K562 (cell line): Measurements from ENCODE around the gene SAXO1. TPM values are rescaled to one million over a fixed set of nuclear protein-coding genes. Genes with fewer than 3 reads are reported as not detected.

ENCODE experiments used
- ATAC-seq: fragments of 200-7000 bp; cut with Tn5 transposase; 3 replicates; pipeline ENCODE4 v1.9.1; 2020; ENCODE audit warnings: moderate library complexity
- BruUV-seq: library from RNA; stranded (reverse); fragments of 400-500 nt; replicated peaks from 2 replicates; lab custom pipeline; 2021; lab: Mats Ljungman, UMichigan
- CTCF ChIA-PET: fragments of 300-600 bp; formaldehyde crosslinking; extraction: SDS; loops from one replicate; lab custom pipeline; 2021; ENCODE audit warnings: low intra/inter-chr PET ratio; lab: Yijun Ruan, JAX
- POLR2A ChIA-PET: fragments of 300-600, 350-650 bp; sonication (Branson Sonifier 250); formaldehyde crosslinking; extraction: SDS; loops from one replicate; lab custom pipeline; 2021; ENCODE audit warnings: antibody characterized with exemption, inconsistent platforms; lab: Yijun Ruan, JAX
- DNase-seq, 4 experiments: peaks; one replicate each; pipeline versions ENCODE4 v3.0.0 to v3.0.0-alpha.2; 2011 to 2018; ENCODE audit warnings: low spot score in 3 of 4, mixed read lengths in 3 of 4; ENCODE audit errors: extremely low read depth in 1 of 4
- FAIRE-seq: peaks from 2 replicates; lab custom pipeline; 2011; peaks lifted over from hg19 to GRCh38; lab: Jason Lieb, UNC
- H2AFZ ChIP-seq: 2 replicates; pipeline ENCODE4 v1.6.0; 2011; ENCODE audit warnings: low read depth, low read length, control low read depth, inconsistent platforms
- H3K27ac ChIP-seq: fragments of 200-600 bp; 3 replicates; pipeline ENCODE4 v1.8.0; 2011; ENCODE audit warnings: low read depth, mild to moderate bottlenecking, control low read depth, inconsistent platforms, low read length, moderate library complexity, mixed read lengths; ENCODE audit errors: extremely low read depth
- H3K27me3 ChIP-seq, 2 experiments: fragments of 300-600 bp in 1 of 2; 2 replicates in 1 of 2; 3 replicates in 1 of 2; pipeline versions ENCODE4 v1.6.0 to v1.8.0; 2011; ENCODE audit warnings: inconsistent platforms in 2 of 2, low read length in 2 of 2, mild to moderate bottlenecking in 1 of 2, mixed read lengths in 1 of 2, moderate library complexity in 1 of 2; ENCODE audit not compliant: control insufficient read depth in 2 of 2, insufficient read depth in 2 of 2
- H3K36me3 ChIP-seq: fragments of 300-600 bp; 3 replicates; pipeline ENCODE4 v1.8.0; 2011; ENCODE audit warnings: mild to moderate bottlenecking, low read length, inconsistent platforms; ENCODE audit not compliant: control insufficient read depth, insufficient read depth
- H3K4me1 ChIP-seq, 2 experiments: fragments of 200-600 bp in 1 of 2; replicated peaks in 1 of 2; 2 replicates in 1 of 2; 3 replicates in 1 of 2; pipeline versions ENCODE4 v1.5.1 to v1.8.0; 2011; ENCODE audit warnings: inconsistent platforms in 2 of 2, low read length in 2 of 2, mild to moderate bottlenecking in 1 of 2, mixed read lengths in 1 of 2, moderate library complexity in 1 of 2; ENCODE audit not compliant: control insufficient read depth in 2 of 2, insufficient read depth in 2 of 2
- H3K4me2 ChIP-seq: 2 replicates; pipeline ENCODE4 v1.6.1; 2011; ENCODE audit warnings: low read length, control low read depth, inconsistent platforms, mixed read lengths; ENCODE audit not compliant: insufficient read depth
- H3K4me3 ChIP-seq: fragments of 200-600 bp; sonication (generic), shearing (Covaris generic); 2 replicates; pipeline ENCODE4 v1.5.1; 2016; ENCODE audit warnings: control low read depth, inconsistent platforms
- H3K79me2 ChIP-seq: fragments of 200-600 bp; 3 replicates; pipeline ENCODE4 v1.8.0; 2011; ENCODE audit warnings: low read length, inconsistent platforms; ENCODE audit not compliant: control insufficient read depth, insufficient read depth
- H3K9ac ChIP-seq, 2 experiments: 2 replicates each; pipeline versions ENCODE4 v1.6.0 to v1.6.1; 2011; ENCODE audit warnings: low read depth in 2 of 2, low read length in 2 of 2, control low read depth in 1 of 2, inconsistent platforms in 1 of 2, mild to moderate bottlenecking in 1 of 2, mixed read lengths in 1 of 2; ENCODE audit not compliant: insufficient read depth in 1 of 2
- H3K9me1 ChIP-seq: one replicate; pipeline ENCODE4 v1.6.0; 2011; ENCODE audit warnings: inconsistent platforms, mild to moderate bottlenecking, low read length, moderate library complexity; ENCODE audit not compliant: control insufficient read depth, insufficient read depth
- H3K9me3 ChIP-seq: replicated peaks from 2 replicates; pipeline ENCODE4 v1.5.1; 2011; ENCODE audit warnings: low read depth, low read length, inconsistent platforms; ENCODE audit not compliant: control insufficient read depth, insufficient read depth
- H4K20me1 ChIP-seq: replicated peaks from 2 replicates; pipeline ENCODE4 v1.6.1; 2011; ENCODE audit warnings: low read length, inconsistent platforms, mixed read lengths; ENCODE audit not compliant: control insufficient read depth, insufficient read depth
- RBM34 ChIP-seq: fragments of 200-400 bp; formaldehyde crosslinking; IDR thresholded peaks from 2 replicates; pipeline ENCODE4 v1.6.1; 2018; ENCODE audit warnings: low read length, borderline replicate concordance; ENCODE audit not compliant: insufficient read depth
- ZBTB17 ChIP-seq: fragments of 450-650 bp; formaldehyde crosslinking; IDR thresholded peaks from 2 replicates; pipeline ENCODE4 v1.4.0; 2020; ENCODE audit warnings: mild to moderate bottlenecking
- ZNF507 ChIP-seq: conservative IDR thresholded peaks from 2 replicates; pipeline ENCODE4 v1.6.1; 2017; ENCODE audit warnings: missing genetic modification characterization, missing compliant biosample characterization
- WGBS: fragments of 100-300 bp; shearing (Covaris generic); methylation state at CpG from one replicate; pipeline ENCODE4 v1.1.6; 2016; ENCODE audit warnings: low coverage, mixed read lengths; ENCODE audit not compliant: insufficient coverage; ENCODE audit errors: missing lambda C conversion rate; 5-methylcytosine and 5-hydroxymethylcytosine counted together
- in situ Hi-C: fragments of 300-500 bp; cut with MboI; formaldehyde crosslinking; loops from 4 replicates; pipeline ENCODE4 v1.15.0; 2018; ENCODE audit warnings: inconsistent platforms, mixed read lengths
- intact Hi-C: fragments of 100-400 bp; cut with micrococcal nuclease; formaldehyde crosslinking; loops from 2 replicates; pipeline ENCODE4 v1.14.2; 2022
- polyA plus RNA-seq, 8 experiments: library from polyadenylated mRNA; depleted of rRNA in 4 of 8; stranded (reverse) in 5 of 8; unstranded in 3 of 8; fragments of >200 nt; fragmentation: Nextera tagmentation in 2 of 8; fragmentation: Illumina TruSeq in 1 of 8; extraction: Ambion mirVana in 2 of 8; extraction: Trizol in 1 of 8; gene quantifications; 2 replicates each; pipeline versions ENCODE4 v1.2.1 to v1.2.3, GENCODE V29; 2011 to 2014; ENCODE audit warnings: inconsistent platforms in 1 of 8, missing spikeins in 1 of 8
- total RNA-seq, 7 experiments: library from RNA; depleted of rRNA in 6 of 7; stranded (reverse); fragments of >200 nt in 6 of 7; fragmentation: Illumina TruSeq in 2 of 7; extraction: Trizol in 2 of 7; gene quantifications; 2 replicates each; pipeline versions ENCODE4 v1.2.1 to v1.2.3, GENCODE V29; 2011 to 2021; ENCODE audit warnings: low replicate concordance in 1 of 7
- TF ChIP-seq, protein P1 (sequence below): fragments of 250-450 bp; sonication (Bioruptor Pico); IDR thresholded peaks from 2 replicates; pipeline ENCODE4 v1.4.0; 2020

The SAXO1 gene
- total and polyA plus RNA-seq, 9 of the 15 experiments (the other 6 are each of a cell fraction or from before 2014, with no cell fraction given): 0.04 TPM; not detected in 8

DNA sequence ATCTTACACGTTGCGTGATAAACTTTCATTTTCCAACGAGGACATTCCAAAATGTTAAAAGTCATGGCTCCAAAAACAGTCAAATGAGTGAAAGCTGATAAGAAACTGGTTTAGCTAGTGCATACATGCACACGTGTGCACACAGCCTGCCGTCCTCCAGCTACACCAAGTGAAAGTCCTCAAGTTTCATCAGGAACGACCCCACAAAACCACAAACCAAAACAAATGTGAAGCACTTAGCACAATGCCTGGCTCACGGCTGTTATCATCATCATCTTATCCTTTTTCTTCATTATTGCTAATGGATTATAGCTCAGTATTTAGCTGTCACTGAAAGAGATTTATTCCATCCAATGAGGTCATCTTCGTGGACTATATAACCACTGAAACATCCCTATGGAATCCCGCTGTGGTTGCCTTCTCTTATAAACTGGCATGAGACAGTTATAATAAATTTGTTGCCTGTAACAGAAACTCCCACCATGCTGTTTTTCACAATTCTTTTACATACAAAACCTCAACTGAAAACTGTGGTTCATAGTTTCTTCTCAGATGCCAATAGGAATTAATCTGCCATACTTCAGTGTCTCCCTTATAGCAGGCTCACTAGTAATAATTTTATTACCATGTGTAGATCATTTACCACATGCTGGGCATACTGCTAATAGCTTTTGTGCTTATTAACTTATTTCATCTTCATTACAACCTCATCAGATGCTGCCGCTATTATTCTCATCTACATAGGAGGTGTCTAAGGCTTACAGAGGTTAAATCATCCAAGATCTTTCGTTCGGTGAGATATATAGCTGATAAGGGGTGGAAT, 56.1 kb downstream of the SAXO1 start:
- H3K4me3 ChIP-seq: no peak overlapping the region
- TF ChIP-seq RBM34 (no peak), ZBTB17 (CRISPR knock-in tag) (no peak), ZNF507 (no peak)
- TF ChIP-seq, protein P1, sequence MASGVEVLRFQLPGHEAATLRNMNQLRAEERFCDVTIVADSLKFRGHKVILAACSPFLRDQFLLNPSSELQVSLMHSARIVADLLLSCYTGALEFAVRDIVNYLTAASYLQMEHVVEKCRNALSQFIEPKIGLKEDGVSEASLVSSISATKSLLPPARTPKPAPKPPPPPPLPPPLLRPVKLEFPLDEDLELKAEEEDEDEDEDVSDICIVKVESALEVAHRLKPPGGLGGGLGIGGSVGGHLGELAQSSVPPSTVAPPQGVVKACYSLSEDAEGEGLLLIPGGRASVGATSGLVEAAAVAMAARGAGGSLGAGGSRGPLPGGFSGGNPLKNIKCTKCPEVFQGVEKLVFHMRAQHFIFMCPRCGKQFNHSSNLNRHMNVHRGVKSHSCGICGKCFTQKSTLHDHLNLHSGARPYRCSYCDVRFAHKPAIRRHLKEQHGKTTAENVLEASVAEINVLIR (CRISPR knock-in tag): no peak
- FAIRE-seq (no peak), ATAC-seq (no peak), DNase-seq (no peak)
- WGBS: 0% methylated on average over 12 of the region's 12 CpGs
- H3K79me2 ChIP-seq: no peaks in the 10 kb centered on the region
- ChIA-PET POLR2A (no interaction called here), CTCF (no interaction called here)
- in situ Hi-C loops (no loop called here), intact Hi-C loops (no loop called here)
- H3K4me2 ChIP-seq: no peak overlapping the region
- no TSS peak for BruUV-seq
- no peaks in the 10 kb centered on the region for H3K36me3 ChIP-seq
- no peak overlapping the region for H3K9ac ChIP-seq
- no peak overlapping the region for H2AFZ ChIP-seq
- no peaks in the 10 kb centered on the region for H3K27me3 ChIP-seq
- no peaks in the 10 kb centered on the region for H3K4me1 ChIP-seq
- no peaks in the 10 kb centered on the region for H3K9me3 ChIP-seq
- H3K9me1 ChIP-seq: no peaks in the 10 kb centered on the region
- H4K20me1 ChIP-seq: no peaks in the 10 kb centered on the region
- no peak overlapping the region for H3K27ac ChIP-seq
